HCT116 (cell line): Measurements from ENCODE around the gene HEXB. TPM values are rescaled to one million over a fixed set of nuclear protein-coding genes. Genes with fewer than 3 reads are reported as not detected.

Experiments used
- ATAC-seq: fragments of 200-7000 bp; cut with Tn5 transposase; 2 replicates; pipeline ENCODE4 v1.9.1; 2020; ENCODE audit warnings: mild to moderate bottlenecking, moderate library complexity
- BruUV-seq: library from RNA; stranded (reverse); fragments of 400-500 nt; replicated peaks from 2 replicates; lab custom pipeline; 2021; lab: Mats Ljungman, UMichigan
- CTCF ChIA-PET: fragments of 300-600 bp; sonication (Branson Sonifier 250); formaldehyde crosslinking; loops from one replicate; lab custom pipeline; 2021; ENCODE audit warnings: antibody characterized with exemption; lab: Charles Lee
- POLR2A ChIA-PET: fragments of 300-600, 350-600 bp; sonication (Branson Sonifier 250); formaldehyde crosslinking; loops from one replicate; lab custom pipeline; 2021; ENCODE audit warnings: antibody characterized with exemption; lab: Charles Lee
- RAD21 ChIA-PET, 2 experiments: fragments of 300-600 bp; sonication (Branson Sonifier 250); formaldehyde crosslinking; loops; one replicate each; lab custom pipeline; 2023; ENCODE audit warnings: low total read pairs in 2 of 2; ENCODE audit not compliant: uncharacterized antibody in 2 of 2, unreplicated experiment in 2 of 2, low non-redundant PET in 1 of 2; lab: Charles Lee
- DNase-seq: peaks from one replicate; pipeline ENCODE4 v3.0.0-alpha.2; 2010; ENCODE audit warnings: low read depth, low spot score
- H2AFZ ChIP-seq: fragments of 200-600 bp; shearing (Covaris generic), sonication (generic); 2 replicates; pipeline ENCODE4 v1.6.1; 2017; ENCODE audit warnings: low read depth, mixed run types, mixed read lengths, antibody characterized with exemption, low read length; ENCODE audit not compliant: poor library complexity, severe bottlenecking
- H3K27ac ChIP-seq: 2 replicates; pipeline ENCODE4 v1.5.1; 2012; ENCODE audit warnings: low read depth, low read length
- H3K27me3 ChIP-seq: fragments of 200-600 bp; sonication (generic); 2 replicates; pipeline ENCODE4 v1.6.1; 2016; ENCODE audit warnings: mixed run types, low read length, mixed read lengths; ENCODE audit not compliant: insufficient read depth
- H3K36me3 ChIP-seq, 2 experiments: fragments of 200-500 bp in 1 of 2; fragments of 200-600 bp in 1 of 2; sonication (Bioruptor generic) in 1 of 2; sonication (generic) in 1 of 2; 2 replicates each; pipeline versions ENCODE4 v1.5.1 to v1.6.1; 2014 to 2016; ENCODE audit warnings: low read length in 2 of 2, inconsistent platforms in 1 of 2, mixed read lengths in 1 of 2, mixed run types in 1 of 2; ENCODE audit not compliant: insufficient read depth in 2 of 2, control insufficient read depth in 1 of 2
- H3K4me1 ChIP-seq, 2 experiments: fragments of 200-600 bp in 1 of 2; sonication (generic) in 1 of 2; 2 replicates each; pipeline versions ENCODE4 v1.5.1 to v1.6.1; 2012 to 2017; ENCODE audit warnings: low read length in 2 of 2, inconsistent platforms in 1 of 2, mild to moderate bottlenecking in 1 of 2, mixed read lengths in 1 of 2, mixed run types in 1 of 2, moderate library complexity in 1 of 2; ENCODE audit not compliant: insufficient read depth in 2 of 2, control insufficient read depth in 1 of 2
- H3K4me2 ChIP-seq: fragments of 200-600 bp; sonication (generic); 2 replicates; pipeline ENCODE4 v1.6.1; 2017; ENCODE audit warnings: mixed run types, low read length, mixed read lengths
- H3K4me3 ChIP-seq, 2 experiments: fragments of 200-600 bp in 1 of 2; sonication (generic) in 1 of 2; replicated peaks in 1 of 2; 2 replicates each; pipeline ENCODE4 v1.5.1; 2011 to 2016; ENCODE audit warnings: low read length in 2 of 2, control low read depth in 1 of 2, low read depth in 1 of 2, mild to moderate bottlenecking in 1 of 2, mixed read lengths in 1 of 2, mixed run types in 1 of 2
- H3K79me2 ChIP-seq: fragments of 200-600 bp; sonication (generic); 2 replicates; pipeline ENCODE4 v1.6.1; 2017; ENCODE audit warnings: mild to moderate bottlenecking, mixed run types, low read length, moderate library complexity, mixed read lengths; ENCODE audit not compliant: insufficient read depth
- H3K9ac ChIP-seq: fragments of 200-600 bp; sonication (generic); 2 replicates; pipeline ENCODE4 v1.6.1; 2016; ENCODE audit warnings: low read length, mixed read lengths
- H3K9me2 ChIP-seq: fragments of 200-600 bp; sonication (generic), shearing (Covaris generic); 2 replicates; pipeline ENCODE4 v1.6.1; 2017; ENCODE audit warnings: mixed run types, mild to moderate bottlenecking, moderate library complexity; ENCODE audit not compliant: insufficient read depth
- H3K9me3 ChIP-seq, 2 experiments: fragments of 200-500 bp in 1 of 2; fragments of 200-600 bp in 1 of 2; sonication (Bioruptor generic) in 1 of 2; sonication (generic) in 1 of 2; 2 replicates each; pipeline ENCODE4 v1.6.1; 2014 to 2017; ENCODE audit warnings: low read length in 2 of 2, mixed read lengths in 2 of 2, inconsistent platforms in 1 of 2, low read depth in 1 of 2, mild to moderate bottlenecking in 1 of 2, mixed run types in 1 of 2, moderate library complexity in 1 of 2; ENCODE audit not compliant: control insufficient read depth in 1 of 2, insufficient read depth in 1 of 2
- H4K20me1 ChIP-seq: fragments of 200-600 bp; sonication (generic), shearing (Covaris generic); 2 replicates; pipeline ENCODE4 v1.6.1; 2017; ENCODE audit warnings: mixed run types, mild to moderate bottlenecking, moderate library complexity; ENCODE audit not compliant: insufficient read depth
- ATF3 ChIP-seq: IDR thresholded peaks from 2 replicates; pipeline ENCODE4 v1.6.1; 2012
- CBX3 ChIP-seq: IDR thresholded peaks from 2 replicates; pipeline ENCODE4 v1.6.1; 2012; ENCODE audit warnings: low read depth
- CTCF ChIP-seq, 3 experiments: fragments of 200-600 bp in 1 of 3; sonication (generic) in 1 of 3; IDR thresholded peaks in 2 of 3; conservative IDR thresholded peaks in 1 of 3; 2 replicates each; pipeline ENCODE4 v1.5.1; 2012 to 2017; ENCODE audit warnings: low read depth in 2 of 3, low read length in 2 of 3, antibody characterized with exemption in 1 of 3, borderline replicate concordance in 1 of 3, control low read depth in 1 of 3, mild to moderate bottlenecking in 1 of 3, mixed read lengths in 1 of 3, mixed run types in 1 of 3, moderate library complexity in 1 of 3; ENCODE audit not compliant: insufficient read depth in 1 of 3
- ELF1 ChIP-seq: IDR thresholded peaks from 2 replicates; pipeline ENCODE4 v1.6.1; 2012; ENCODE audit warnings: low read depth, borderline replicate concordance
- EZH2 ChIP-seq: fragments of 200-600 bp; sonication (generic); IDR thresholded peaks from 2 replicates; pipeline ENCODE4 v1.6.1; 2017; ENCODE audit warnings: antibody characterized with exemption, mixed run types
- EZH2phosphoT487 ChIP-seq: fragments of 200-600 bp; IDR thresholded peaks from 2 replicates; pipeline ENCODE4 v1.6.1; 2018; ENCODE audit warnings: antibody characterized with exemption, borderline replicate concordance
- FOSL1 ChIP-seq: IDR thresholded peaks from 2 replicates; pipeline ENCODE4 v1.6.1; 2012; ENCODE audit warnings: low read depth
- POLR2A ChIP-seq: IDR thresholded peaks from 2 replicates; pipeline ENCODE4 v1.7.0; 2011; ENCODE audit warnings: borderline replicate concordance; ENCODE audit not compliant: insufficient read depth, insufficient read length; ENCODE audit errors: extremely low read depth
- POLR2AphosphoS5 ChIP-seq: IDR thresholded peaks from 2 replicates; pipeline ENCODE4 v1.6.1; 2011; ENCODE audit warnings: mild to moderate bottlenecking, low read depth, low read length, moderate library complexity
- RAD21 ChIP-seq: IDR thresholded peaks from 2 replicates; pipeline ENCODE4 v1.6.1; 2012; ENCODE audit warnings: low read depth, mild to moderate bottlenecking
- SRF ChIP-seq: IDR thresholded peaks from 2 replicates; pipeline ENCODE4 v1.6.1; 2012; ENCODE audit warnings: low read depth
- ZFX ChIP-seq: fragments of 450-650 bp; IDR thresholded peaks from 2 replicates; pipeline ENCODE4 v1.6.1; 2017
- ZNF274 ChIP-seq: fragments of 200-500 bp; sonication (Bioruptor generic); IDR thresholded peaks from 2 replicates; pipeline ENCODE4 v1.6.1; 2014; ENCODE audit warnings: mild to moderate bottlenecking, low read depth, low read length, inconsistent platforms
- intact Hi-C: fragments of 100-400 bp; cut with micrococcal nuclease; formaldehyde crosslinking; loops from 2 replicates; pipeline ENCODE4 v1.10.0; 2022
- total RNA-seq: library from RNA; stranded (reverse); gene quantifications from one replicate; pipeline ENCODE4 v1.2.1, GENCODE V29; 2021; ENCODE audit not compliant: unreplicated experiment
- TF ChIP-seq, protein P1 (sequence below): IDR thresholded peaks from 2 replicates; pipeline ENCODE4 v1.6.1; 2012

The HEXB gene
- total RNA-seq, 1 experiment from 2014 or later, result 123 TPM

GRCh38 chr5:74651710-74652109 lies 33.3 kb upstream of the HEXB start:
- ChIA-PET CTCF (no interaction called here), POLR2A (no interaction called here), RAD21 (no interaction called here)
- Histone ChIP-seq H3K4me3 (no peak overlapping the region), H2AFZ (no peak overlapping the region), H3K4me1 (peaks cover 11 to 13% of the 10 kb centered on the region in 2 experiments; a peak in 3 of 4 replicates), H4K20me1 (no peaks in the 10 kb centered on the region), H3K9me3 (no peaks in the 10 kb centered on the region), H3K4me2 (no peak overlapping the region), H3K9ac (no peak overlapping the region), H3K27me3 (no peaks in the 10 kb centered on the region), H3K36me3 (no peaks in the 10 kb centered on the region), H3K27ac (no peak overlapping the region), H3K79me2 (no peaks in the 10 kb centered on the region), H3K9me2 (no peaks in the 10 kb centered on the region)
- intact Hi-C loops, result no loop called here
- DNase-seq, result no peak
- TF ChIP-seq ZFX, result no peak
- no peak for TF ChIP-seq RAD21
- TF ChIP-seq CBX3, result no peak
- no peak for TF ChIP-seq POLR2A
- no peak for TF ChIP-seq POLR2AphosphoS5
- no peak for TF ChIP-seq EZH2phosphoT487
- TF ChIP-seq, protein P1, sequence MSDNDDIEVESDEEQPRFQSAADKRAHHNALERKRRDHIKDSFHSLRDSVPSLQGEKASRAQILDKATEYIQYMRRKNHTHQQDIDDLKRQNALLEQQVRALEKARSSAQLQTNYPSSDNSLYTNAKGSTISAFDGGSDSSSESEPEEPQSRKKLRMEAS, result no peak
- TF ChIP-seq FOSL1, result no peak
- no peak for TF ChIP-seq CTCF (IDR thresholded peaks at IDR 0.05 in 2 of 3, conservative IDR thresholded peaks at IDR 0.05 in 1 of 3; ENCODE audit: borderline replicate concordance in 1 of 3, insufficient read depth in 1 of 3, low read depth in 2 of 3, low read length in 2 of 3)
- no peak for TF ChIP-seq EZH2
- TF ChIP-seq ZNF274, result no peak
- TF ChIP-seq ELF1, result no peak
- no peak for TF ChIP-seq SRF
- TF ChIP-seq ATF3, result no peak
- ATAC-seq, result no peak
- BruUV-seq, result no TSS peak
